NT2/D1 (cell line): Measurements from ENCODE around the gene GRAMD4.

Experiments
- YY1 ChIP-seq: IDR thresholded peaks from 2 replicates; pipeline ENCODE4 v1.6.1; 2011; ENCODE audit not compliant: insufficient read length, insufficient read depth
- ZNF274 ChIP-seq: IDR thresholded peaks from 2 replicates; pipeline ENCODE4 v1.6.1; 2011; ENCODE audit warnings: mild to moderate bottlenecking, low read depth, low read length

- TF ChIP-seq YY1: no peak
- TF ChIP-seq ZNF274: no peak
Observed at GRCh38 chr22:46659791-46660186, 39.6 kb downstream of the GRAMD4 start.
